Uterus (tissue), 4 donors: ENCODE measurements around the gene PPP2R5B. TPM values are rescaled to one million over a fixed set of nuclear protein-coding genes. Genes with fewer than 3 reads are reported as not detected.

Experiments used
- DNase-seq, 2 donors: peaks; one replicate each; pipeline ENCODE4 v3.0.0-alpha.2; 2019 to 2020
- H3K27ac ChIP-seq, 2 donors: fragments of 200-600 bp; sonication (generic); 1 replicate in 1 of 2; 2 replicates in 1 of 2; pipeline ENCODE4 v1.5.1; 2016 to 2018
- H3K27me3 ChIP-seq, 2 donors: fragments of 200-600 bp; sonication (generic); one replicate each; pipeline ENCODE4 v1.5.1; 2018 to 2019; ENCODE audit warnings: control low read depth in 1 of 2
- H3K36me3 ChIP-seq, 2 donors: fragments of 200-600 bp; sonication (generic); one replicate each; pipeline ENCODE4 v1.5.1; 2019; ENCODE audit warnings: control low read depth in 1 of 2
- H3K4me1 ChIP-seq, 2 donors: fragments of 200-600 bp; sonication (generic); one replicate each; pipeline ENCODE4 v1.5.1; 2018 to 2019; ENCODE audit warnings: control low read depth in 1 of 2
- H3K4me3 ChIP-seq, 2 donors: fragments of 200-600 bp; sonication (generic); 1 replicate in 1 of 2; 2 replicates in 1 of 2; pipeline ENCODE4 v1.5.1; 2018 to 2019; ENCODE audit warnings: mild to moderate bottlenecking in 1 of 2
- H3K9me3 ChIP-seq, 2 donors: fragments of 200-600 bp; sonication (generic); one replicate each; pipeline ENCODE4 v1.5.1; 2019; ENCODE audit warnings: control low read depth in 1 of 2
- CTCF ChIP-seq, 4 experiments: fragments of 200-600 bp in 2 of 4; fragments of 450-650 bp in 2 of 4; sonication (generic) in 2 of 4; IDR thresholded peaks; one replicate each; pipeline ENCODE4 v1.5.1; 2016 to 2019; ENCODE audit warnings: antibody characterized with exemption in 4 of 4, mild to moderate bottlenecking in 2 of 4, moderate library complexity in 1 of 4
- POLR2A ChIP-seq, 2 donors: fragments of 450-650 bp; IDR thresholded peaks; one replicate each; pipeline ENCODE4 v1.6.1; 2016; ENCODE audit warnings: antibody characterized with exemption in 2 of 2, mild to moderate bottlenecking in 1 of 2, moderate library complexity in 1 of 2
- intact Hi-C: fragments of 100-400 bp; cut with DNase I; formaldehyde crosslinking; loops from one replicate; pipeline ENCODE4 v1.15.1; 2023; ENCODE audit warnings: low total_unique reads
- total RNA-seq, 4 donors: library from RNA; depleted of rRNA in 3 of 4; stranded (reverse); fragments of >200 nt in 3 of 4; gene quantifications; one replicate each; pipeline versions ENCODE4 v1.1.0 to v1.2.4, GENCODE V29; 2014 to 2023
- donor health status: DM: yes; HTN: yes; CAD: no.

The PPP2R5B gene
- 10 to 100 TPM in 2 of 4 donors, 1 to 10 TPM in 2; 6.7 to 23.4 (median 13.0) TPM for total RNA-seq

- no peaks in the 10 kb centered on the region for H3K36me3 ChIP-seq
- H3K27ac ChIP-seq, result peak within 1 kb of the TSS; percentile 94 to 97
- H3K27me3 ChIP-seq, result no peaks in the 10 kb centered on the region
- peak in 2 of 4 experiments; percentile 16 to 44 for TF ChIP-seq CTCF (IDR thresholded peaks at IDR 0.05)
- peak; percentile 54 to 88 for TF ChIP-seq POLR2A (IDR thresholded peaks at IDR 0.05)
- DNase-seq, result peak; percentile 92 to 95
- peak within 1 kb of the TSS; percentile 45 to 77 for H3K4me3 ChIP-seq
- H3K9me3 ChIP-seq, result no peaks in the 10 kb centered on the region
- intact Hi-C loops, result no loop called here
- no peaks in the 10 kb centered on the region for H3K4me1 ChIP-seq
Observed at GRCh38 chr11:64923944-64924909, at the start of gene PPP2R5B. Gene PPP2R5B, plus strand, starts transcription at chr11:64924689. Its CDS starts 1,046 bp downstream, at chr11:64925735.

DNA sequence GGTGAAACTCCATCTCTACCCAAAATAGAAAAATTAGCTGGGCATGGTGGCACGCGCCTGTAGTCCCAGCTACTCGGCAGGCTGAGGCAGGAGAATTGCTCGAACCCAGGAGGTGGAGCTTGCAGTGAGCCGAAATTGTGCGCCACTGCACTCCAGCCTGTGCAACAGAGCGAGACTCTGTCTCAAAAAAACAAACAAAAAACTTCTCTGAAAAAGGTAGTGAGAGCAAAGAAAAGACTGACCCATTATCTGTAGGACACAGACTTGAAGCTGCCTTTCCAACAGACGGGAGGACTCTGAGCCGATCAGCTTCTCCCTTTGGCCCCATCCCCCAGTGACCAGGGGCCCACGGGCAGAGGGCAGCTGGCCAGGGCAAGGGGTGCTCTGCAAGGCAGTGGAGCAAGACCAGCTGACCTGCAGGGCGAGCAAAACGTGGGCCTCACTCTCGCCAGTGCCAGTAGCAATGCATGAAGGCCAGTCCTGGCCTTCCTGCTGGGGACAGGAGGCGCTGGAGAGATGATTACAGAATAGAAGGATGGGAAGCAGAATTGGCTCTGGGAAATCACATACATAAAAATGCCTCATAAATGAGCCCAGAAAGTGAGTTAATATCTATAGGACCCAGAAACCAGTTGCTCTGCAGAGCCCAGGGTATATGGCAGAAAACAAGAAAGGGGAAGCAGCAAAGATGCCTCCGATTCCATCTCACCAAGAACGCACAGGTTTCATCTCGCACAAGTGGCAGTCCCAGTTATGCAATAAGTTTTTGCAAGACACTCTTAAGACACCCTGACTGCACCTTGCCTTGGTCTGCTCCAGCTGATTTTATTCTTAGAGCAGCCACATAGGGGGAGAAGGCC, 48.9 kb upstream of the PPP2R5B start:
- Histone ChIP-seq H3K4me1 (peaks cover 0 to 7% of the 10 kb centered on the region in 2 donors), H3K9me3 (no peaks in the 10 kb centered on the region), H3K27me3 (no peaks in the 10 kb centered on the region), H3K36me3 (no peaks in the 10 kb centered on the region), H3K27ac (peak overlapping the region; percentile 76 to 80), H3K4me3 (peak overlapping the region in 1 of 2 donors; percentile 68)
- intact Hi-C loops, result no loop called here
- no peak for DNase-seq
- TF ChIP-seq POLR2A (IDR thresholded peaks at IDR 0.05), result no peak
- no peak for TF ChIP-seq CTCF (IDR thresholded peaks at IDR 0.05)

DNA sequence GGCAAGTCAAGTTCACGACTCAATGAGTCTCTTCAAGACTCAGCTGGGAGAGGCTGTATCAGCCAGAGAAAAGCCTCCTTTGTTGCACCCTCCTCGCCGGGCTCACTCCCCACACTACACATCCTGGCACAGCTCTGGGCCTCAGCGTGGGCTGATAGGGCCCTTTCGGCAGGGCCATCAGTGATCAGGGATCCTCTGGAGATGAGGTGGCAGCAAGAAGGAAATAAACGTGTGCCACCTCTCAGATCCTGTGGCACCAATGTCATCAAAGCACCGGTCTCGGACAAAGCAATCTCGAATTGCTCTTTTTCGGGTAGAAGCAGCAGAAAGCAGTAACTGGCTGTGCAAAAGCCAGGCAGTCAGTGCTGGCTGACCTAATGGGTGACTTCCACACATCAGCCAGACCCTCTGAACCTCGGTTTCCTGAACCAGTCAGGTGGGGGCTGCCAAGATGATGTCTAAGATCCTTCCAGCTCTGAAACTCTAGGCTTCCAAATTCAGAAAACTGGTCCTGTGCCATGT, 48.2 kb upstream of the PPP2R5B start:
- Histone ChIP-seq H3K36me3 (no peaks in the 10 kb centered on the region), H3K27me3 (no peaks in the 10 kb centered on the region), H3K9me3 (no peaks in the 10 kb centered on the region), H3K27ac (peak overlapping the region; percentile 76 to 80), H3K4me1 (peaks cover 0 to under 1% of the 10 kb centered on the region in 2 donors), H3K4me3 (peak overlapping the region; percentile 68 to 95)
- TF ChIP-seq POLR2A (IDR thresholded peaks at IDR 0.05) (no peak), CTCF (IDR thresholded peaks at IDR 0.05) (no peak)
- intact Hi-C loops, result no loop called here
- DNase-seq, result no peak

DNA sequence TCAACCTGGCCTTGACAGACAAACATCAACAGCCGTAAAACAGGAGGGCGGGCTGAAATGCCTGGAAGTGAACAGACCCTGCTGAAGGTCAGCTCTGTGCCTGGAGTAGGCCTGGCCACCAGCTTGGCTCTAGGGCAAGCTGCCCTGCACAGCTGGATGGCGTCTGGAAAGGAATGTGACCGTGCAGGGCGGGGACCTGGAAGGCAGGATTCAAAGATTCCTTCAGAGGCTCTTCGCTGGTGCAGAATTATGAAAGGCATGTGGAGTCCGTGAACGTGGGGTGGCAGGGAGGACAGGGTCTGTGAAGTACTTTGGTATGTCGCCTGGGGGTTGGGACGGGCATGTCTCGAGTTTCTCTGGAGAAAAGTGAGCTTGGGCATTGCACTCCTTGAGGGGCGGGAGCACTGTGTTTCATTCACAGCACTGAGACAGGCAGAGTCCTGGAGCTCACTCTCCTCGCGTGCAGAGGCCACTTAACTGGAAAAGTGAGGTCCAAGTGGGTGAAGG, 47.6 kb upstream of the PPP2R5B start:
- DNase-seq, result no peak
- H3K9me3 ChIP-seq, result no peaks in the 10 kb centered on the region
- no peaks in the 10 kb centered on the region for H3K36me3 ChIP-seq
- no peak for TF ChIP-seq POLR2A (IDR thresholded peaks at IDR 0.05)
- no peak for TF ChIP-seq CTCF (IDR thresholded peaks at IDR 0.05)
- H3K27me3 ChIP-seq, result no peaks in the 10 kb centered on the region
- peak overlapping the region; percentile 68 to 95 for H3K4me3 ChIP-seq
- no peaks in the 10 kb centered on the region for H3K4me1 ChIP-seq
- H3K27ac ChIP-seq, result peak overlapping the region; percentile 76 to 80
- intact Hi-C loops, result no loop called here
